Lower leg skin (tissue), 4 donors: ENCODE results near the gene SLC25A15. TPM values are rescaled to one million over a fixed set of nuclear protein-coding genes. Genes with fewer than 3 reads are reported as not detected.
"Not testable (repeated sequence)": the region's sequence is repeated elsewhere in the genome, so short reads cannot be mapped to it uniquely, and the experiment has no call there.

ENCODE experiments used
- DNase-seq, 2 donors: peaks; one replicate each; pipeline ENCODE4 v3.0.0-alpha.2; 2019; ENCODE audit warnings: low spot score in 2 of 2
- H3K4me3 ChIP-seq: fragments of 200-600 bp; sonication (generic); 2 replicates; pipeline ENCODE4 v1.5.1; 2017; ENCODE audit warnings: mild to moderate bottlenecking, low read depth; ENCODE audit not compliant: poor library complexity, severe bottlenecking
- POLR2A ChIP-seq, 2 donors: fragments of 450-650 bp; IDR thresholded peaks; one replicate each; pipeline ENCODE4 v1.6.1; 2016 to 2017; ENCODE audit warnings: antibody characterized with exemption in 2 of 2, mild to moderate bottlenecking in 1 of 2, moderate library complexity in 1 of 2
- WGBS, 2 donors: methylation state at CpG; one replicate each; pipeline ENCODE4 v1.1.5; 2018; 5-methylcytosine and 5-hydroxymethylcytosine counted together
- intact Hi-C: fragments of 100-400 bp; cut with DNase I; formaldehyde crosslinking; loops from one replicate; pipeline ENCODE4 v1.15.0; 2023; ENCODE audit warnings: low total_unique reads
- total RNA-seq, 4 donors: library from RNA; depleted of rRNA; stranded (reverse); fragments of >200 nt; gene quantifications; one replicate each; pipeline ENCODE4 v1.1.0, GENCODE V29; 2016
- TF ChIP-seq, protein P1 (sequence below), 3 donors: fragments of 450-650 bp; IDR thresholded peaks; one replicate each; pipeline ENCODE4 v1.5.1; 2016; ENCODE audit warnings: antibody characterized with exemption in 3 of 3, mild to moderate bottlenecking in 3 of 3, moderate library complexity in 2 of 3

Gene SLC25A15
- total RNA-seq, 4 donors from 2014 or later: 3.7 to 9.1 (median 6.8) TPM

DNA sequence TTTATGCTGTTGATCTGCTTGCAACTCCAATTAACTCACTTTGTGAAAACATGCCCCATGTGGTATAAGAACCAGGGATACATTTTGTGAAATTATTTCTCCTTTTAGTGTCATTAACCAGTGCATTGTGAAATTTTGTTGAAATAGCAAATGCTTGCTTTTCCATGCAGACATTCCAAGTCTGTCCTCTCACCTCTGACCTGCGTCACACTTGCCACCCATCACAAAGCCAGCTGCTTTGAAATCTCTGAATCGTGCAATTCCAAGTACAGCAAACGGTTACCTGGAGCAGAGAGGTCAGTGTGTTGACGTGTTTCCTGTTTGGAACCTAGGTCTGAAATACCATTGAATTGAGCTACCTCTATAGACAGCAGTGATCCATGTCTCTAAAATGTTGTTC, 4.9 kb upstream of the SLC25A15 start:
- TF ChIP-seq, protein P1, sequence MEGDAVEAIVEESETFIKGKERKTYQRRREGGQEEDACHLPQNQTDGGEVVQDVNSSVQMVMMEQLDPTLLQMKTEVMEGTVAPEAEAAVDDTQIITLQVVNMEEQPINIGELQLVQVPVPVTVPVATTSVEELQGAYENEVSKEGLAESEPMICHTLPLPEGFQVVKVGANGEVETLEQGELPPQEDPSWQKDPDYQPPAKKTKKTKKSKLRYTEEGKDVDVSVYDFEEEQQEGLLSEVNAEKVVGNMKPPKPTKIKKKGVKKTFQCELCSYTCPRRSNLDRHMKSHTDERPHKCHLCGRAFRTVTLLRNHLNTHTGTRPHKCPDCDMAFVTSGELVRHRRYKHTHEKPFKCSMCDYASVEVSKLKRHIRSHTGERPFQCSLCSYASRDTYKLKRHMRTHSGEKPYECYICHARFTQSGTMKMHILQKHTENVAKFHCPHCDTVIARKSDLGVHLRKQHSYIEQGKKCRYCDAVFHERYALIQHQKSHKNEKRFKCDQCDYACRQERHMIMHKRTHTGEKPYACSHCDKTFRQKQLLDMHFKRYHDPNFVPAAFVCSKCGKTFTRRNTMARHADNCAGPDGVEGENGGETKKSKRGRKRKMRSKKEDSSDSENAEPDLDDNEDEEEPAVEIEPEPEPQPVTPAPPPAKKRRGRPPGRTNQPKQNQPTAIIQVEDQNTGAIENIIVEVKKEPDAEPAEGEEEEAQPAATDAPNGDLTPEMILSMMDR (IDR thresholded peaks at IDR 0.05): no peak
- TF ChIP-seq POLR2A (IDR thresholded peaks at IDR 0.05): no peak
- intact Hi-C loops: no loop called here
- 81 to 86% methylated on average over 4 of the region's 4 CpGs for WGBS, 2 donors

GRCh38 chr13:40786568-40786996, 2.8 kb upstream of the SLC25A15 start:
- intact Hi-C loops: no loop called here
- no peak for DNase-seq

More for the DNA sequence above, 4.9 kb upstream of the SLC25A15 start:
- DNase-seq: no peak
- H3K4me3 ChIP-seq: no peak overlapping the region

GRCh38 chr13:40787062-40787461, 2.3 kb upstream of the SLC25A15 start:
- no peak overlapping the region for H3K4me3 ChIP-seq
- TF ChIP-seq, protein P1 (IDR thresholded peaks at IDR 0.05): no peak
- no peak for TF ChIP-seq POLR2A (IDR thresholded peaks at IDR 0.05)
- intact Hi-C loops: no loop called here
- 83% methylated on average over 5 of the region's 5 CpGs for WGBS, 2 donors
- no peak for DNase-seq

More at GRCh38 chr13:40786568-40786996, 2.8 kb upstream of the SLC25A15 start:
- WGBS, 2 donors: 88 to 94% methylated on average over 4 of the region's 4 CpGs
- TF ChIP-seq POLR2A (IDR thresholded peaks at IDR 0.05): no peak
- TF ChIP-seq, protein P1 (IDR thresholded peaks at IDR 0.05): no peak
- no peak overlapping the region for H3K4me3 ChIP-seq

- intact Hi-C loops, DNase-seq: not testable (repeated sequence)
- H3K4me3 ChIP-seq: peak overlapping the region; percentile 57
- 59% methylated on average over 18 of the region's 18 CpGs for WGBS, 2 donors
Observed at GRCh38 chr13:40788540-40789274, 704 bp upstream of the SLC25A15 start.

GRCh38 chr13:40790154-40790616, 774 bp downstream of the SLC25A15 start:
- whole genome bisulfite sequencing, 2 donors: 23 to 28% methylated on average over 9 of the region's 9 CpGs
- H3K4me3 ChIP-seq: peak overlapping the region; percentile 57
- TF ChIP-seq, protein P1 (IDR thresholded peaks at IDR 0.05): no peak
- TF ChIP-seq POLR2A (IDR thresholded peaks at IDR 0.05): no peak
- intact Hi-C loops: no loop called here
- DNase-seq: no peak

DNA sequence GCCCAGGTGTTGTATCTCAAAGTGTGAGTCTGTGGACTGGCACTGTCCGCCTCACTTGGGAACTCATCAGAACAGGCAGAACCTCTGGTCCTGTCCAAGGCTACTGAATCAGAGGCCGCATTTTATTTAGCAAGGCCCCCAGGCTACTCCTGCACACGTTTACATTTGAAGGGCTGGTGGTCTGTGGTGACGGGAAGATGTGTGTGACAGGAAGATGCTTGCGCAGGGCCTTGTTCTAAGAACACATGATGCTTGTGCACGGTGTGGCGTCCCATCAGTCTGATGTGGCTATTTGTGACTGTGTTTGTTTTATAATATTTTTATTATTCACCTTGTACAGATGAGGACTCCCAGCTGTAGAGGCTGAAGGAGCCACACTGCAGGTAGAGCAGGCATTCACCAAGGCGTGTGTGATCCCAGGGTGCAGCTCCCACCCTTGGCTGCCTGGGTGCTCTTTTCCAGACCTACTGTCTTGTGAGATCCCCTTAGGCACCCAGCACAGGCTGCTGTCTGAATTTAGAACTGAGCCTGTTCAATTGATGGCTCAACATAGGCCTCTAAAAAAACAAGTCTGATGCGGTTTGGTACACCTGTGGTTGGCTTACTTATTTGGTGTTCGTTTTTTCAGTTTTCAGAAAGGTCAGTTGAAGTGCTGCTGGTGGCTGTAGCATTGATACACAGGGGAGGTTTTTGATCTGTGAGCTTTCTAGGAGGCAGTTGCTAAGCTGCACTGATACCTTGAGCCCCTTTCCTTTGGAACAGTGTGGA, 3.1 kb downstream of the SLC25A15 start:
- TF ChIP-seq, protein P1 (IDR thresholded peaks at IDR 0.05): no peak
- DNase-seq: no peak
- no peak overlapping the region for H3K4me3 ChIP-seq
- WGBS, 2 donors: 84 to 88% methylated on average over 10 of the region's 10 CpGs
- intact Hi-C loops: no loop called here
